PFSK-1 (cell line): ENCODE measurements around the gene AREG.

Experiments
- FOXP2 ChIP-seq: optimal IDR thresholded peaks from 2 replicates; pipeline ENCODE3; 2011; ENCODE audit warnings: borderline replicate concordance, control low read depth, inconsistent platforms; ENCODE audit not compliant: insufficient read depth; ENCODE audit errors: extremely low read length, extremely low read depth
- POLR2AphosphoS5 ChIP-seq: IDR thresholded peaks from 2 replicates; pipeline ENCODE4 v1.6.1; 2012; ENCODE audit warnings: low read depth, mild to moderate bottlenecking, control low read depth, low read length, moderate library complexity
- SIN3A ChIP-seq: IDR thresholded peaks from 2 replicates; pipeline ENCODE4 v1.6.1; 2012; ENCODE audit warnings: mild to moderate bottlenecking, low read length, moderate library complexity, borderline replicate concordance; ENCODE audit not compliant: insufficient read depth
- TAF1 ChIP-seq: IDR thresholded peaks from 2 replicates; pipeline ENCODE4 v1.6.1; 2012; ENCODE audit warnings: low read length, control low read depth, borderline replicate concordance; ENCODE audit not compliant: insufficient read depth
- TF ChIP-seq, protein P1 (sequence below), 2 experiments: IDR thresholded peaks; 2 replicates each; pipeline versions ENCODE4 v1.6.1 to v1.8.0; 2011 to 2012; ENCODE audit warnings: low read depth in 2 of 2, low read length in 2 of 2, control low read depth in 1 of 2, inconsistent platforms in 1 of 2, mild to moderate bottlenecking in 1 of 2, moderate library complexity in 1 of 2; ENCODE audit not compliant: insufficient read depth in 1 of 2

The AREG gene

DNA sequence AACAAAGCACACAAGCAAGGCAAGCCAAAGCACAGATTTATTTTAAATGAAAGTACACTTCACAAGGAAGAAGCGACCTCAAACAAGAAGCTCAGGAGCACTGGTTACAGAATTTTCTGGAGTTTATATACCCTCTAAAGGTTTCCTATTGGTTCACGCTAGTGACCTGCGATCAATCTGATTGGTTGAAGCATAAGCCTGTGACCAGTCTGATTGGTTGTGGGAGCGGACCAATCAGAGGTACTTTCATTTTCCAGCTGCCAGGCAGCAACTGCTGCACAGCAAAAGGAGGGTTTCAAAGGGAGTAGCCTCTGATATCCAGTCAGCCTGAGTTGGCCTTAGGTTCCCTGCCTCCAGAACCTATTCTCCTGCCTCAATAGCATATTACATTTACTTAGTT lies 4.6 kb upstream of the AREG start:
- TF ChIP-seq SIN3A (no peak), POLR2AphosphoS5 (no peak), TAF1 (no peak), FOXP2 (no peak)
- TF ChIP-seq, protein P1, sequence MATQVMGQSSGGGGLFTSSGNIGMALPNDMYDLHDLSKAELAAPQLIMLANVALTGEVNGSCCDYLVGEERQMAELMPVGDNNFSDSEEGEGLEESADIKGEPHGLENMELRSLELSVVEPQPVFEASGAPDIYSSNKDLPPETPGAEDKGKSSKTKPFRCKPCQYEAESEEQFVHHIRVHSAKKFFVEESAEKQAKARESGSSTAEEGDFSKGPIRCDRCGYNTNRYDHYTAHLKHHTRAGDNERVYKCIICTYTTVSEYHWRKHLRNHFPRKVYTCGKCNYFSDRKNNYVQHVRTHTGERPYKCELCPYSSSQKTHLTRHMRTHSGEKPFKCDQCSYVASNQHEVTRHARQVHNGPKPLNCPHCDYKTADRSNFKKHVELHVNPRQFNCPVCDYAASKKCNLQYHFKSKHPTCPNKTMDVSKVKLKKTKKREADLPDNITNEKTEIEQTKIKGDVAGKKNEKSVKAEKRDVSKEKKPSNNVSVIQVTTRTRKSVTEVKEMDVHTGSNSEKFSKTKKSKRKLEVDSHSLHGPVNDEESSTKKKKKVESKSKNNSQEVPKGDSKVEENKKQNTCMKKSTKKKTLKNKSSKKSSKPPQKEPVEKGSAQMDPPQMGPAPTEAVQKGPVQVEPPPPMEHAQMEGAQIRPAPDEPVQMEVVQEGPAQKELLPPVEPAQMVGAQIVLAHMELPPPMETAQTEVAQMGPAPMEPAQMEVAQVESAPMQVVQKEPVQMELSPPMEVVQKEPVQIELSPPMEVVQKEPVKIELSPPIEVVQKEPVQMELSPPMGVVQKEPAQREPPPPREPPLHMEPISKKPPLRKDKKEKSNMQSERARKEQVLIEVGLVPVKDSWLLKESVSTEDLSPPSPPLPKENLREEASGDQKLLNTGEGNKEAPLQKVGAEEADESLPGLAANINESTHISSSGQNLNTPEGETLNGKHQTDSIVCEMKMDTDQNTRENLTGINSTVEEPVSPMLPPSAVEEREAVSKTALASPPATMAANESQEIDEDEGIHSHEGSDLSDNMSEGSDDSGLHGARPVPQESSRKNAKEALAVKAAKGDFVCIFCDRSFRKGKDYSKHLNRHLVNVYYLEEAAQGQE (IDR thresholded peaks at IDR 0.05; ENCODE audit: insufficient read depth in 1 of 2, low read depth in 2 of 2, low read length in 2 of 2): no peak

DNA sequence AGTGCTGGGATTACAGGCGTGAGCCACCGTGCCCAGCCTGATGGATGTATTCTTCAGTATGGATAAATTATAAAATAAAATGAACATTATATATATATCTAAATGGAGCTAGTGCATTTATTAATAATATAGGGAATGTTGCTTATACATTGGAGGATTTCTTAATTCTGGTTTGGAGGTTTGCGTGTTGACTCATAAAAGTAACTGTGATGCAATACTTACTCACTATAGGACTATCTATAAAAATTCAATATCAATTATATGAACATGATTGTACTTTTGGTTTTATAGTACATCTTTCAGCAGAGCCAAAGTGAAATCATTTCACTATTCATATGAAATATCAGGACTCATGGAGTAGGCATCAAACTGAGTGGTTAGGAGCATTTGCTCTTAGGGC lies 3.2 kb upstream of the AREG start:
- TF ChIP-seq, protein P1 (IDR thresholded peaks at IDR 0.05; ENCODE audit: insufficient read depth in 1 of 2, low read depth in 2 of 2, low read length in 2 of 2): no peak
- no peak for TF ChIP-seq FOXP2
- no peak for TF ChIP-seq TAF1
- no peak for TF ChIP-seq SIN3A
- no peak for TF ChIP-seq POLR2AphosphoS5

DNA sequence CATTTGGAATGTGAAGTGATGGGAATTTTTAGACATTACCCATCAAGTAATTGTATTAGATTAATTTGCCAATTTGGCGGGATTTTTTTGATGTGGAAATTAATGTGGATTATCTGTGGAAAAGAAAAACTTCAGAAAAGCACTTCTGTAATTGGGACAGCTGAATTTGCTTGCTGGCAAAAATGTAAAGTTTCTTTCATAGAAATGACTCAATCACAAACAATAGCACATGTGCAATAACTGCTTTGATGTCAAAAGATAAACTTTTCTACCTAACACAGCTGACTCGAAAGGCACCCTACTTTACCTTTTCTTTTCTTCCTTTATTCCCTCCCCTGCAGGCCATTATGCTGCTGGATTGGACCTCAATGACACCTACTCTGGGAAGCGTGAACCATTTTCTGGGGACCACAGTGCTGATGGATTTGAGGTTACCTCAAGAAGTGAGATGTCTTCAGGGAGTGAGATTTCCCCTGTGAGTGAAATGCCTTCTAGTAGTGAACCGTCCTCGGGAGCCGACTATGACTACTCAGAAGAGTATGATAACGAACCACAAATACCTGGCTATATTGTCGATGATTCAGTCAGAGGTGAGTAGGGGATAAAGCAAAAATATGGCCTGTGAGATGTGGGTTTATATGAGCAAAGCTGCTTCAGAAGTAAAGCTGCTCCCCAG lies 1.4 kb downstream of the AREG start:
- TF ChIP-seq SIN3A (no peak), FOXP2 (no peak), TAF1 (no peak), POLR2AphosphoS5 (no peak)
- TF ChIP-seq, protein P1 (IDR thresholded peaks at IDR 0.05; ENCODE audit: insufficient read depth in 1 of 2, low read depth in 2 of 2, low read length in 2 of 2): no peak

DNA sequence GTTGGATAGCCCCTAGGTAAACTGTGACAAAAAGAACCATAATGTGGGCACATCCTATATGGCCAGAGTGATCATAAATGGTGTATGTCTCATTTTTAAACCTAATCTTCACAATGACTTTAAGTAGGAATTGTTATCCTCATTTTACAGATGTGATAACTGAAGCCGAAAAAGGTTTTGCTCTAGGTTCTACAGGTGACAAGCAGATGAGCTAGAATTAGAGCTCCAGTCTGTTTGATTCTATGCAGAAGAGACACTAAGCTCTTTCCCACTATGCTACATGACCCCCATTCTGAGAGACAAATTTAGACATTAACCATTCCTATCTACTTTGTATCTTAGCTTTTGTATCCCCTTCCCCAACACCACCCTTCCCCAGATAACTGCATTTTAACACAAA lies 2.0 kb downstream of the AREG start:
- no peak for TF ChIP-seq POLR2AphosphoS5
- TF ChIP-seq, protein P1 (IDR thresholded peaks at IDR 0.05; ENCODE audit: insufficient read depth in 1 of 2, low read depth in 2 of 2, low read length in 2 of 2): no peak

DNA sequence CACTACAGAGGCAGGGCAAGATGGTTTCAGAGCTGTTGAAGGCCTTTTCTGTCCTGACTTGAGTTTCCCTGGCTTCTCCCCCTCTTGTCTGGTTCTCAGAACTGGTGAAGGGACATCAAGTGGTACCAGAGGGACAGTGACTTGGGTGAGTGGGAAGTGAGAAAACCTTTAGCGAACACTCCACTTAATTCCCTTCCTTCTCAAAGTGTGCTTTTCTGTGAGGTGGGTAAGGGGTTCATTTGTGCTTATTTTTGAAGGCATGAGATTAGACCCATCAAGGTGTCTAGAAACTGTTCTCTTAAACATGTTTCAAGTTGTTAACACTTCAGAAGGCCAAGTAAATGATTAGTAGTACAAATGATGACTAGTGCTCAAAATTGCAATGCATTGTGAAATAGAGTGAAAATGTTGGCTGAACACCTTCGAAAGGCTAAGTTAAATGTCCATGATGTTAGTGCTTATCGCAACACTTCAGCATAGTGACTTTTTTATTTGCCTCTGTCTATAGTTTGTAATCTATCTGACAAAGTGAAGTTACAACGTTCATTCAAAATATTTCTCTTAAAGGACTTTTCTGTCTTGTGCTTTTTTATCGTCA lies 2.8 kb downstream of the AREG start:
- no peak for TF ChIP-seq SIN3A
- TF ChIP-seq POLR2AphosphoS5: no peak
- TF ChIP-seq TAF1: no peak
